Mucosa of descending colon (tissue), 3 donors: Measurements from ENCODE around the gene MRAS. TPM values are rescaled to one million over a fixed set of nuclear protein-coding genes. Genes with fewer than 3 reads are reported as not detected.
A peak's percentile ranks its signal among the peaks of the same experiment; 100 is the strongest.

Experiments
- ATAC-seq: fragments of 200-7000 bp; cut with Tn5 transposase; one replicate; pipeline ENCODE4 v1.9.1; 2020; ENCODE audit warnings: mild to moderate bottlenecking, moderate library complexity
- DNase-seq, 3 donors: peaks; one replicate each; pipeline ENCODE4 v3.0.0-alpha.2; 2020
- H3K36me3 ChIP-seq: fragments of 200-600 bp; one replicate; pipeline ENCODE4 v1.8.0; 2021; ENCODE audit warnings: low read depth, mild to moderate bottlenecking
- H3K4me1 ChIP-seq: fragments of 200-600 bp; one replicate; pipeline ENCODE4 v1.8.0; 2021; ENCODE audit warnings: low read depth, mild to moderate bottlenecking
- H3K4me3 ChIP-seq: fragments of 200-600 bp; one replicate; pipeline ENCODE4 v1.8.0; 2021; ENCODE audit warnings: mild to moderate bottlenecking
- H3K9me3 ChIP-seq: fragments of 200-600 bp; one replicate; pipeline ENCODE4 v1.8.0; 2021; ENCODE audit warnings: mild to moderate bottlenecking
- CTCF ChIP-seq: fragments of 200-600 bp; IDR thresholded peaks from one replicate; pipeline ENCODE4 v1.8.0; 2022; ENCODE audit warnings: antibody characterized with exemption, mild to moderate bottlenecking
- intact Hi-C, 2 donors: fragments of 100-400 bp; cut with DNase I in 1 of 2; cut with micrococcal nuclease in 1 of 2; formaldehyde crosslinking; loops; one replicate each; pipeline versions ENCODE4 v1.11.0 to v1.11.1; 2022; cut with DNase I, micrococcal nuclease
- total RNA-seq, 3 donors: library from RNA; stranded (reverse); fragmentation: NEBNext Ultra II Directional in 2 of 3; extraction: Animal tissue kit (Norgen Biotek cat#: 25700) in 2 of 3; gene quantifications; one replicate each; pipeline versions ENCODE4 v1.2.1 to v1.2.4, GENCODE V29; 2021 to 2023
- donor health status: DM: no; HTN: no; CAD: no; lungs with moderate emphysema.
- donor health status: DM: no; HTN: no; CAD: no.
- donor health status: DM: no; HTN: yes; CAD: no.

Gene MRAS
- total RNA-seq, 3 donors from 2014 or later, result 2.5 to 37.6 (median 4.6) TPM

- ATAC-seq, result no peak
- intact Hi-C loops, result no loop called here
Observed at GRCh38 chr3:138429665-138430064, 81.3 kb downstream of the MRAS start.

GRCh38 chr3:138432576-138433240, 84.3 kb downstream of the MRAS start:
- intact Hi-C loops, result no loop called here
- ATAC-seq (no peak), DNase-seq (no peak)
- Histone ChIP-seq H3K36me3 (no peaks in the 10 kb centered on the region), H3K9me3 (no peaks in the 10 kb centered on the region), H3K4me1 (peaks cover 15% of the 10 kb centered on the region), H3K4me3 (no peak overlapping the region)
- TF ChIP-seq CTCF, result no peak

More at GRCh38 chr3:138429665-138430064, 81.3 kb downstream of the MRAS start:
- no peaks in the 10 kb centered on the region for H3K36me3 ChIP-seq
- peaks cover 7% of the 10 kb centered on the region for H3K4me1 ChIP-seq
- no peak for TF ChIP-seq CTCF
- DNase-seq, result no peak
- no peaks in the 10 kb centered on the region for H3K9me3 ChIP-seq
- no peak overlapping the region for H3K4me3 ChIP-seq

DNA sequence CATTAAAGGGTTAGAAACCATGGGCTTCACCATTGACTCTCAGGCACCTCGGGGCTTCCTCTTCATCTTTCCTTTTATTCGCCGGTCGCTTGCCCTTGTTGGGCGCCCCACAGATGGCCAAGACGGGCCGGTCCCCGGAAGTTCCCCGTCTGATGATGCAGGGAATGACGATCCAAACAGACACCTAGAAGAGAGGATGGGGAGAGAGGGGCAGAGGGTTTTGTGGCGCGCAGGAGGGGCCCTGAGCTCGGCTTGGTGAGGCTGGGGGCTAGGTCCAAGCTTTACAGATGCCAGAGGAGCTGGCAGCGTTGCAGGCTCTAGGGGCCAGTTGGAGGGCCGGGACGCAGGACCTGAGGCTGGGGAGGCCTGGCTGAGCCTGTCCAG, 85.5 kb downstream of the MRAS start:
- H3K4me3 ChIP-seq, result no peak overlapping the region
- no peak for TF ChIP-seq CTCF
- intact Hi-C loops, result no loop called here
- ATAC-seq (no peak), DNase-seq (no peak)
- peaks cover 15% of the 10 kb centered on the region for H3K4me1 ChIP-seq
- no peaks in the 10 kb centered on the region for H3K36me3 ChIP-seq
- no peaks in the 10 kb centered on the region for H3K9me3 ChIP-seq

- Histone ChIP-seq H3K9me3 (no peaks in the 10 kb centered on the region), H3K4me1 (peaks cover 15% of the 10 kb centered on the region), H3K4me3 (no peak within 1 kb of the TSS), H3K36me3 (no peaks in the 10 kb centered on the region)
- TF ChIP-seq CTCF, result no peak
- intact Hi-C loops, result no loop called here
- ATAC-seq (peak; percentile 91), DNase-seq (peak; percentile 78 to 85 (median 80))
Observed at GRCh38 chr3:138434276-138434874, 86.0 kb downstream of the MRAS start, which contains the start of gene ESYT3. ESYT3 (plus strand) TSS chr3:138434616; CDS start chr3:138434799, 183 bp downstream.

DNA sequence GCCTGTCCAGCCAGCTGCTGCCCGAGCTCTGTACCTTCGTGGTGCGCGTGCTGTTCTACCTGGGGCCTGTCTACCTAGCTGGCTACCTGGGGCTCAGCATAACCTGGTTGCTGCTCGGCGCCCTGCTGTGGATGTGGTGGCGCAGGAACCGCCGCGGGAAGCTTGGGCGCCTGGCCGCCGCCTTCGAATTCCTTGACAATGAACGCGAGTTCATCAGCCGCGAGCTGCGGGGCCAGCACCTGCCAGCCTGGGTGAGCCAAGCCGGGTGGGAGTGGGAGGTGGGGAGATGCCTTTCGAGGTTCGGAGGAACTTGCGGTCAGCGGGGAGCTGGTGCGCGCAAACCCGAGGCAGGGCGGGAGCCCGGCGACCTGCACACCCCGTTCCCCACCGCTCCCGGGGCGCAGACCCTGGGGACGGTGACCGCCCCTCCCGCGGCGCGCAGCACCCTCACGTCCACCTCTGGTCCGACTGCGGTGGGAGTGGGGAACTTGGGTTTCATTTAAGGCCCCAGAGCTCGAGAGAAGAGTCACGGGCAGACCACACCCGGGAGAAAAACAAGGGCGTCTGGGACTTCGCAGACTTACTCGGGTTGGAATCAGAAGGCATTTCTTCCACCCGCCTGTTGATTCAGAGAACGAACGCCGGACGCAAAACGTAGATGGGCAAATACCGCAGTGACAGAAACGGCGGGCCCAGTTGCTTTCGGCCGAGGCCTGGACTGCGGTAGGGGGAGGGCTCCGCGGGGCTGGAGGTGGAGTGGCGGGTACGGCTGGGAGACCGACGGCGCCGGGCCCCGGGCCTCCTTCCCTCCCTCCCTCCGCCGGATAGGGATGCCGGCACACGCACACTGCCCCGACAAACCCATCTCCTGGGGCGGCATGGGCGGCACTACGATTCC, 86.7 kb downstream of the MRAS start:
- intact Hi-C loops, result no loop called here
- no peak overlapping the region for H3K4me3 ChIP-seq
- H3K9me3 ChIP-seq, result no peaks in the 10 kb centered on the region
- no peak for TF ChIP-seq CTCF
- peak in 1 of 3 donors; percentile 34 for DNase-seq
- H3K4me1 ChIP-seq, result peaks cover 15% of the 10 kb centered on the region
- peak; percentile 41 for ATAC-seq
- no peaks in the 10 kb centered on the region for H3K36me3 ChIP-seq
